HCT116 (cell line): Measurements from ENCODE around the gene CLEC4F. TPM values are rescaled to one million over a fixed set of nuclear protein-coding genes. Genes with fewer than 3 reads are reported as not detected.

Source experiments
- ATAC-seq: fragments of 200-7000 bp; cut with Tn5 transposase; 2 replicates; pipeline ENCODE4 v1.9.1; 2020; ENCODE audit warnings: mild to moderate bottlenecking, moderate library complexity
- BruUV-seq: library from RNA; stranded (reverse); fragments of 400-500 nt; replicated peaks from 2 replicates; lab custom pipeline; 2021; lab: Mats Ljungman, UMichigan
- CTCF ChIA-PET: fragments of 300-600 bp; sonication (Branson Sonifier 250); formaldehyde crosslinking; loops from one replicate; lab custom pipeline; 2021; ENCODE audit warnings: antibody characterized with exemption; lab: Charles Lee
- POLR2A ChIA-PET: fragments of 300-600, 350-600 bp; sonication (Branson Sonifier 250); formaldehyde crosslinking; loops from one replicate; lab custom pipeline; 2021; ENCODE audit warnings: antibody characterized with exemption; lab: Charles Lee
- RAD21 ChIA-PET, 2 experiments: fragments of 300-600 bp; sonication (Branson Sonifier 250); formaldehyde crosslinking; loops; one replicate each; lab custom pipeline; 2023; ENCODE audit warnings: low total read pairs in 2 of 2; ENCODE audit not compliant: uncharacterized antibody in 2 of 2, unreplicated experiment in 2 of 2, low non-redundant PET in 1 of 2; lab: Charles Lee
- DNase-seq: peaks from one replicate; pipeline ENCODE4 v3.0.0-alpha.2; 2010; ENCODE audit warnings: low read depth, low spot score
- H2AFZ ChIP-seq: fragments of 200-600 bp; shearing (Covaris generic), sonication (generic); 2 replicates; pipeline ENCODE4 v1.6.1; 2017; ENCODE audit warnings: low read depth, mixed run types, mixed read lengths, antibody characterized with exemption, low read length; ENCODE audit not compliant: poor library complexity, severe bottlenecking
- H3K27ac ChIP-seq: 2 replicates; pipeline ENCODE4 v1.5.1; 2012; ENCODE audit warnings: low read depth, low read length
- H3K27me3 ChIP-seq: fragments of 200-600 bp; sonication (generic); 2 replicates; pipeline ENCODE4 v1.6.1; 2016; ENCODE audit warnings: mixed run types, low read length, mixed read lengths; ENCODE audit not compliant: insufficient read depth
- H3K36me3 ChIP-seq, 2 experiments: fragments of 200-500 bp in 1 of 2; fragments of 200-600 bp in 1 of 2; sonication (Bioruptor generic) in 1 of 2; sonication (generic) in 1 of 2; 2 replicates each; pipeline versions ENCODE4 v1.5.1 to v1.6.1; 2014 to 2016; ENCODE audit warnings: low read length in 2 of 2, inconsistent platforms in 1 of 2, mixed read lengths in 1 of 2, mixed run types in 1 of 2; ENCODE audit not compliant: insufficient read depth in 2 of 2, control insufficient read depth in 1 of 2
- H3K4me1 ChIP-seq, 2 experiments: fragments of 200-600 bp in 1 of 2; sonication (generic) in 1 of 2; 2 replicates each; pipeline versions ENCODE4 v1.5.1 to v1.6.1; 2012 to 2017; ENCODE audit warnings: low read length in 2 of 2, inconsistent platforms in 1 of 2, mild to moderate bottlenecking in 1 of 2, mixed read lengths in 1 of 2, mixed run types in 1 of 2, moderate library complexity in 1 of 2; ENCODE audit not compliant: insufficient read depth in 2 of 2, control insufficient read depth in 1 of 2
- H3K4me2 ChIP-seq: fragments of 200-600 bp; sonication (generic); 2 replicates; pipeline ENCODE4 v1.6.1; 2017; ENCODE audit warnings: mixed run types, low read length, mixed read lengths
- H3K4me3 ChIP-seq, 2 experiments: fragments of 200-600 bp in 1 of 2; sonication (generic) in 1 of 2; replicated peaks in 1 of 2; 2 replicates each; pipeline ENCODE4 v1.5.1; 2011 to 2016; ENCODE audit warnings: low read length in 2 of 2, control low read depth in 1 of 2, low read depth in 1 of 2, mild to moderate bottlenecking in 1 of 2, mixed read lengths in 1 of 2, mixed run types in 1 of 2
- H3K79me2 ChIP-seq: fragments of 200-600 bp; sonication (generic); 2 replicates; pipeline ENCODE4 v1.6.1; 2017; ENCODE audit warnings: mild to moderate bottlenecking, mixed run types, low read length, moderate library complexity, mixed read lengths; ENCODE audit not compliant: insufficient read depth
- H3K9ac ChIP-seq: fragments of 200-600 bp; sonication (generic); 2 replicates; pipeline ENCODE4 v1.6.1; 2016; ENCODE audit warnings: low read length, mixed read lengths
- H3K9me2 ChIP-seq: fragments of 200-600 bp; sonication (generic), shearing (Covaris generic); 2 replicates; pipeline ENCODE4 v1.6.1; 2017; ENCODE audit warnings: mixed run types, mild to moderate bottlenecking, moderate library complexity; ENCODE audit not compliant: insufficient read depth
- H3K9me3 ChIP-seq, 2 experiments: fragments of 200-500 bp in 1 of 2; fragments of 200-600 bp in 1 of 2; sonication (Bioruptor generic) in 1 of 2; sonication (generic) in 1 of 2; 2 replicates each; pipeline ENCODE4 v1.6.1; 2014 to 2017; ENCODE audit warnings: low read length in 2 of 2, mixed read lengths in 2 of 2, inconsistent platforms in 1 of 2, low read depth in 1 of 2, mild to moderate bottlenecking in 1 of 2, mixed run types in 1 of 2, moderate library complexity in 1 of 2; ENCODE audit not compliant: control insufficient read depth in 1 of 2, insufficient read depth in 1 of 2
- H4K20me1 ChIP-seq: fragments of 200-600 bp; sonication (generic), shearing (Covaris generic); 2 replicates; pipeline ENCODE4 v1.6.1; 2017; ENCODE audit warnings: mixed run types, mild to moderate bottlenecking, moderate library complexity; ENCODE audit not compliant: insufficient read depth
- CBX3 ChIP-seq: IDR thresholded peaks from 2 replicates; pipeline ENCODE4 v1.6.1; 2012; ENCODE audit warnings: low read depth
- CTCF ChIP-seq, 3 experiments: fragments of 200-600 bp in 1 of 3; sonication (generic) in 1 of 3; IDR thresholded peaks in 2 of 3; conservative IDR thresholded peaks in 1 of 3; 2 replicates each; pipeline ENCODE4 v1.5.1; 2012 to 2017; ENCODE audit warnings: low read depth in 2 of 3, low read length in 2 of 3, antibody characterized with exemption in 1 of 3, borderline replicate concordance in 1 of 3, control low read depth in 1 of 3, mild to moderate bottlenecking in 1 of 3, mixed read lengths in 1 of 3, mixed run types in 1 of 3, moderate library complexity in 1 of 3; ENCODE audit not compliant: insufficient read depth in 1 of 3
- EGR1 ChIP-seq: IDR thresholded peaks from 2 replicates; pipeline ENCODE4 v1.6.1; 2012; ENCODE audit warnings: low read depth
- ELF1 ChIP-seq: IDR thresholded peaks from 2 replicates; pipeline ENCODE4 v1.6.1; 2012; ENCODE audit warnings: low read depth, borderline replicate concordance
- EZH2phosphoT487 ChIP-seq: fragments of 200-600 bp; IDR thresholded peaks from 2 replicates; pipeline ENCODE4 v1.6.1; 2018; ENCODE audit warnings: antibody characterized with exemption, borderline replicate concordance
- FOSL1 ChIP-seq: IDR thresholded peaks from 2 replicates; pipeline ENCODE4 v1.6.1; 2012; ENCODE audit warnings: low read depth
- JUND ChIP-seq: IDR thresholded peaks from 2 replicates; pipeline ENCODE4 v1.6.1; 2012
- POLR2AphosphoS5 ChIP-seq: IDR thresholded peaks from 2 replicates; pipeline ENCODE4 v1.6.1; 2011; ENCODE audit warnings: mild to moderate bottlenecking, low read depth, low read length, moderate library complexity
- RAD21 ChIP-seq: IDR thresholded peaks from 2 replicates; pipeline ENCODE4 v1.6.1; 2012; ENCODE audit warnings: low read depth, mild to moderate bottlenecking
- REST ChIP-seq: IDR thresholded peaks from 2 replicates; pipeline ENCODE4 v1.6.1; 2012; ENCODE audit warnings: low read depth
- TCF7L2 ChIP-seq: IDR thresholded peaks from 2 replicates; pipeline ENCODE4 v1.7.0; 2011; ENCODE audit warnings: borderline replicate concordance, inconsistent platforms; ENCODE audit not compliant: insufficient read depth, insufficient read length; ENCODE audit errors: extremely low read depth
- YY1 ChIP-seq: IDR thresholded peaks from 2 replicates; pipeline ENCODE4 v1.6.1; 2011; ENCODE audit warnings: low read length, low read depth, moderate library complexity, mild to moderate bottlenecking; ENCODE audit not compliant: insufficient replicate concordance; ENCODE audit errors: extremely low read depth
- ZNF274 ChIP-seq: fragments of 200-500 bp; sonication (Bioruptor generic); IDR thresholded peaks from 2 replicates; pipeline ENCODE4 v1.6.1; 2014; ENCODE audit warnings: mild to moderate bottlenecking, low read depth, low read length, inconsistent platforms
- intact Hi-C: fragments of 100-400 bp; cut with micrococcal nuclease; formaldehyde crosslinking; loops from 2 replicates; pipeline ENCODE4 v1.10.0; 2022
- total RNA-seq: library from RNA; stranded (reverse); gene quantifications from one replicate; pipeline ENCODE4 v1.2.1, GENCODE V29; 2021; ENCODE audit not compliant: unreplicated experiment

Gene CLEC4F
- total RNA-seq, 1 experiment from 2014 or later = not detected

GRCh38 chr2:70777450-70777849 is 42.9 kb downstream of the CLEC4F start:
- POLR2A ChIA-PET = no interaction called here
- no peaks in the 10 kb centered on the region for H4K20me1 ChIP-seq
- no peaks in the 10 kb centered on the region for H3K36me3 ChIP-seq
- H3K9me3 ChIP-seq = no peaks in the 10 kb centered on the region
- ATAC-seq = no peak
- RAD21 ChIA-PET = no interaction called here
- no TSS peak for BruUV-seq
- H3K27ac ChIP-seq = no peak overlapping the region
- no peaks in the 10 kb centered on the region for H3K9me2 ChIP-seq
- peak overlapping the region; percentile 24 for H3K4me2 ChIP-seq
- peaks cover 0 to 21% of the 10 kb centered on the region in 2 experiments; a peak in 3 of 4 replicates for H3K4me1 ChIP-seq
- H3K79me2 ChIP-seq = no peaks in the 10 kb centered on the region
- CTCF ChIA-PET = no interaction called here
- H3K27me3 ChIP-seq = no peaks in the 10 kb centered on the region
- intact Hi-C loops = no loop called here
- H2AFZ ChIP-seq = peak overlapping the region; percentile 91
- no peak overlapping the region for H3K4me3 ChIP-seq
- no peak overlapping the region for H3K9ac ChIP-seq
- DNase-seq = no peak
- TF ChIP-seq CTCF (IDR thresholded peaks at IDR 0.05 in 2 of 3, conservative IDR thresholded peaks at IDR 0.05 in 1 of 3; ENCODE audit: borderline replicate concordance in 1 of 3, insufficient read depth in 1 of 3, low read depth in 2 of 3, low read length in 2 of 3) (no peak), EZH2phosphoT487 (no peak), ELF1 (no peak), EGR1 (no peak), ZNF274 (no peak), RAD21 (no peak), FOSL1 (0 out of 2 replicates have a peak, but pooled peaks have one; percentile 16)
- TF ChIP-seq, all 23 proteins: peak for 1

GRCh38 chr2:70776266-70776665 is 44.1 kb downstream of the CLEC4F start:
- ChIA-PET CTCF (no interaction called here), POLR2A (no interaction called here)
- Histone ChIP-seq H3K79me2 (no peaks in the 10 kb centered on the region), H3K27ac (no peak overlapping the region), H2AFZ (no peak overlapping the region), H3K36me3 (no peaks in the 10 kb centered on the region), H3K9ac (no peak overlapping the region), H3K27me3 (no peaks in the 10 kb centered on the region), H3K9me3 (no peaks in the 10 kb centered on the region), H3K4me3 (no peak overlapping the region), H3K4me1 (peaks cover 0 to 21% of the 10 kb centered on the region in 2 experiments; a peak in 3 of 4 replicates), H3K4me2 (no peak overlapping the region)
- ATAC-seq = no peak
- intact Hi-C loops = no loop called here
- no TSS peak for BruUV-seq
- no peak for DNase-seq
- TF ChIP-seq POLR2AphosphoS5 (no peak), YY1 (no peak), ELF1 (no peak), CBX3 (no peak), FOSL1 (no peak), REST (no peak), JUND (no peak), TCF7L2 (no peak)
- TF ChIP-seq, all 23 proteins: peak for 0
- RAD21 ChIA-PET = no interaction called here
- Histone ChIP-seq H3K9me2 (no peaks in the 10 kb centered on the region), H4K20me1 (no peaks in the 10 kb centered on the region)
